Upper lobe of left lung (tissue), 6 donors: Measurements from ENCODE around the gene MICU2. TPM values are rescaled to one million over a fixed set of nuclear protein-coding genes. Genes with fewer than 3 reads are reported as not detected.

Experiments
- ATAC-seq, 2 donors: fragments of 200-7000 bp; cut with Tn5 transposase; one replicate each; pipeline ENCODE4 v1.9.1; 2022; ENCODE audit warnings: mild to moderate bottlenecking in 2 of 2, moderate library complexity in 2 of 2; ENCODE audit not compliant: low FRiP score in 2 of 2
- DNase-seq, 2 donors: peaks; one replicate each; pipeline ENCODE4 v3.0.0-alpha.2; 2019 to 2020
- H3K27ac ChIP-seq, 4 donors: fragments of 200-600 bp; sonication (generic); one replicate each; pipeline ENCODE4 v1.5.1; 2016 to 2019
- H3K27me3 ChIP-seq, 4 donors: fragments of 200-600 bp; sonication (generic); one replicate each; pipeline ENCODE4 v1.5.1; 2017 to 2019
- H3K36me3 ChIP-seq, 4 donors: fragments of 200-600 bp; sonication (generic); one replicate each; pipeline ENCODE4 v1.5.1; 2016 to 2019
- H3K4me1 ChIP-seq, 4 donors: fragments of 200-600 bp; sonication (generic); one replicate each; pipeline ENCODE4 v1.5.1; 2018 to 2019
- H3K4me3 ChIP-seq, 4 donors: fragments of 200-600 bp; sonication (generic); one replicate each; pipeline ENCODE4 v1.5.1; 2017 to 2019; ENCODE audit warnings: mild to moderate bottlenecking in 2 of 4, moderate library complexity in 1 of 4
- H3K9me3 ChIP-seq, 4 donors: fragments of 200-600 bp; sonication (generic); one replicate each; pipeline ENCODE4 v1.5.1; 2018 to 2019
- CTCF ChIP-seq, 6 experiments: fragments of 450-650 bp in 4 of 6; fragments of 200-600 bp in 2 of 6; sonication (generic) in 2 of 6; IDR thresholded peaks; one replicate each; pipeline ENCODE4 v1.5.1; 2016 to 2019; ENCODE audit warnings: antibody characterized with exemption in 6 of 6
- EP300 ChIP-seq, 4 donors: sonication (generic); formaldehyde crosslinking; IDR thresholded peaks; one replicate each; pipeline ENCODE4 v1.5.1; 2017; ENCODE audit warnings: antibody characterized with exemption in 4 of 4, control low read depth in 2 of 4
- POLR2A ChIP-seq, 4 donors: fragments of 450-650 bp; IDR thresholded peaks; one replicate each; pipeline ENCODE4 v1.5.1; 2016 to 2017; ENCODE audit warnings: antibody characterized with exemption in 4 of 4, mild to moderate bottlenecking in 2 of 4
- POLR2AphosphoS5 ChIP-seq, 2 donors: sonication (generic); formaldehyde crosslinking; IDR thresholded peaks; one replicate each; pipeline ENCODE4 v1.5.1; 2017; ENCODE audit warnings: antibody characterized with exemption in 2 of 2
- WGBS, 2 donors: methylation state at CpG; one replicate each; pipeline ENCODE4 v1.1.5; 2017 to 2018; 5-methylcytosine and 5-hydroxymethylcytosine counted together
- total RNA-seq, 6 donors: library from RNA; depleted of rRNA in 4 of 6; stranded (reverse); fragments of >200 nt in 4 of 6; gene quantifications; one replicate each; pipeline versions ENCODE4 v1.1.0 to v1.2.1, GENCODE V29; 2016 to 2021
- donor health status: DM: no; HTN: no; CAD: no; lungs with moderate emphysema.
- donor health status: DM: no; HTN: yes; CAD: no; lungs with severe emphysema.

The MICU2 gene
- total RNA-seq, 6 donors from 2014 or later, result 27.9 to 80.4 (median 46.0) TPM

GRCh38 chr13:21470785-21471184 lies 133.2 kb downstream of the MICU2 start:
- TF ChIP-seq POLR2A (IDR thresholded peaks at IDR 0.05) (no peak), CTCF (IDR thresholded peaks at IDR 0.05) (no peak), POLR2AphosphoS5 (IDR thresholded peaks at IDR 0.05) (no peak), EP300 (IDR thresholded peaks at IDR 0.05) (no peak)
- ATAC-seq, result no peak
- no peaks in the 10 kb centered on the region for H3K9me3 ChIP-seq

GRCh38 chr13:21466527-21466926 lies 137.4 kb downstream of the MICU2 start:
- 59 to 71% methylated on average over 7 of the region's 7 CpGs for WGBS, 2 donors
- no peaks in the 10 kb centered on the region for H3K9me3 ChIP-seq
- TF ChIP-seq EP300 (IDR thresholded peaks at IDR 0.05) (no peak), POLR2AphosphoS5 (IDR thresholded peaks at IDR 0.05) (no peak), POLR2A (IDR thresholded peaks at IDR 0.05) (no peak), CTCF (IDR thresholded peaks at IDR 0.05) (no peak)
- no peak overlapping the region for H3K4me3 ChIP-seq
- H3K36me3 ChIP-seq, result no peaks in the 10 kb centered on the region
- ATAC-seq (no peak), DNase-seq (no peak)
- peaks cover 0 to 8% (median 2%) of the 10 kb centered on the region in 4 donors for H3K4me1 ChIP-seq
- peak overlapping the region; percentile 51 to 75 (median 64) for H3K27ac ChIP-seq
- H3K27me3 ChIP-seq, result no peaks in the 10 kb centered on the region

More at GRCh38 chr13:21470785-21471184, 133.2 kb downstream of the MICU2 start:
- Histone ChIP-seq H3K27ac (no peak overlapping the region), H3K4me1 (peaks cover 0 to 8% (median 2%) of the 10 kb centered on the region in 4 donors), H3K4me3 (no peak overlapping the region), H3K36me3 (no peaks in the 10 kb centered on the region), H3K27me3 (no peaks in the 10 kb centered on the region)
- DNase-seq, result no peak

- Histone ChIP-seq H3K27me3 (no peaks in the 10 kb centered on the region), H3K36me3 (no peaks in the 10 kb centered on the region), H3K27ac (peak overlapping the region; percentile 51 to 75 (median 64)), H3K4me1 (peaks cover 0 to 8% (median 2%) of the 10 kb centered on the region in 4 donors), H3K4me3 (no peak overlapping the region), H3K9me3 (no peaks in the 10 kb centered on the region)
- ATAC-seq, result peak; percentile 42 to 92
- WGBS, 2 donors, result 42 to 51% methylated on average over 9 of the region's 9 CpGs
- peak in 1 of 2 donors; percentile 59 for DNase-seq
- TF ChIP-seq POLR2AphosphoS5 (IDR thresholded peaks at IDR 0.05) (no peak), CTCF (IDR thresholded peaks at IDR 0.05) (no peak), EP300 (IDR thresholded peaks at IDR 0.05) (no peak), POLR2A (IDR thresholded peaks at IDR 0.05) (no peak)
Measured at GRCh38 chr13:21465710-21466160, 138.2 kb downstream of the MICU2 start.

GRCh38 chr13:21463424-21463823 lies 140.5 kb downstream of the MICU2 start:
- Histone ChIP-seq H3K9me3 (no peaks in the 10 kb centered on the region), H3K4me1 (peaks cover 0 to 12% (median 2%) of the 10 kb centered on the region in 4 donors), H3K27me3 (no peaks in the 10 kb centered on the region), H3K36me3 (no peaks in the 10 kb centered on the region), H3K4me3 (no peak overlapping the region), H3K27ac (no peak overlapping the region)
- TF ChIP-seq POLR2AphosphoS5 (IDR thresholded peaks at IDR 0.05), result no peak
- no peak for TF ChIP-seq CTCF (IDR thresholded peaks at IDR 0.05)
- no peak for TF ChIP-seq POLR2A (IDR thresholded peaks at IDR 0.05)
- no peak for TF ChIP-seq EP300 (IDR thresholded peaks at IDR 0.05)
- no peak for DNase-seq
- no peak for ATAC-seq

GRCh38 chr13:21461131-21461530 lies 142.8 kb downstream of the MICU2 start:
- TF ChIP-seq CTCF (IDR thresholded peaks at IDR 0.05) (no peak), POLR2A (IDR thresholded peaks at IDR 0.05) (no peak), POLR2AphosphoS5 (IDR thresholded peaks at IDR 0.05) (no peak), EP300 (IDR thresholded peaks at IDR 0.05) (no peak)
- H3K27ac ChIP-seq, result no peak overlapping the region
- no peaks in the 10 kb centered on the region for H3K9me3 ChIP-seq
- whole genome bisulfite sequencing, 2 donors, result 67 to 79% methylated on average over 1 to 3 of the region's 3 CpGs
- H3K4me1 ChIP-seq, result peaks cover 5 to 28% (median 11%) of the 10 kb centered on the region in 4 donors
- H3K36me3 ChIP-seq, result no peaks in the 10 kb centered on the region
- no peaks in the 10 kb centered on the region for H3K27me3 ChIP-seq
- ATAC-seq (no peak), DNase-seq (no peak)
- H3K4me3 ChIP-seq, result no peak overlapping the region
